Measurements from ENCODE around the gene RAPGEF1.
"Not testable (repeated sequence)": the region's sequence is repeated elsewhere in the genome, so short reads cannot be mapped to it uniquely, and the experiment has no call there.

Gene RAPGEF1

DNA sequence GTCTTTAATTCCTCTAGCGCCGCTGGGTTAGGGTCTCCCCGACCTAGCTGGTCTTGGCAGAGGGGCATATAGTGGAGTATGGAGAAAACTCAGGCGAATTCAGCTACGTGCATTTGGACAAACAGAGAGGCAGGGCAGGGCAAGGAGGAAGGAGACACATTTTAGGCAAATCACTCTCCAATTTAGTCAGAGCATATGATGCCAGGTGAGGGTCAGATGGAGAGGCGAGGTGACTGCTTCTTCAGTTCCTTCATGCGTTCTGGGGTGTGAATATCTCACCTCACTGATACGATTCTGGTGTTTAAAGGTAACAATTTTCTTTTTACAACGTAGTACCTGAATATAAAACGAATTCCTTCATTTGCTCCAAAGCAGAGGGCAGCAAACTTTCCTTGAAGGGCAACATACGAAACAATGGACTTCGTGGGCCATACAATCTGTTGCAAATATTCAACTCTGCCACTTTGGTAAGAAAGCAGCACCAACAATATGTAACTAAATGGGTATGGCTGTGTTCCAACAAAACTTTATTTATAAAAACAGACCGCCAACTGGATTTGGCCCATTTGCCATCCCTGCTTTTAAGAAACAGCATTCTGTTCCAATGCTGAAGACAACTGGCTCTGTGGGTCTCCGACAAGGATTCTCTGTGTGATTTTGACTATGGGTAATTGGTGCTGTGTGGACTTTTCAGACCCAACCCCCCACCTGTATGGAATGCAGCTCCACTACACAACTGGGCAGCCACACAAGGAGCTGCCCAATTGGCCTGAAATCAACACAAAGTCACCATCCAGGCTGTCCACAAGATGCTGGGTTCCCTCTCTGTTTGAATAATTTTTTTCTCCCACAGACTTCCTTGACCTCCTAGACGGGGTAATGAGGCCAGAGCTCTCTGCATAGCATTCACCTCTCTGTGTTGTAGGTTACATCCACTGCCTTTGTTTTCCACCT, 53.8 kb downstream of the RAPGEF1 start:
- FAIRE-seq, result no peak

DNA sequence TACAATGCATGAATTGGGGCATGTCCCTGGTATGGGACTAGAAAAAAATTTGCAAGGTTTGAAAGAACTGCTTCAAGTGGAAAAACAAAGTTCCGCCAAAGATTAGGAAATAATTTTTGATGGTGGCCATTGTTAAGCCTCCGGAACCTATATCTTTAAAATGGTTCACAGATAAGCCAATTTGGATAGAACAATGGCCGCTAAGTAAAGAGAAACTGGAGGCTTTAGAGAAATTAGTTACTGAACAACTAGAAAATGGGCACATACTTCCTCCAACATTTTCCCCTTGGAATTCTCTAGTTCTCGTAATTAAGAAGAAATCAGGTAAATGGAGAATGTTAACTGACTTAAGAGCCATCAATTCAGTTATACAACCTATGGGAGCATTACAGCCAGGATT, 56.8 kb downstream of the RAPGEF1 start:
- not testable (repeated sequence) for FAIRE-seq

DNA sequence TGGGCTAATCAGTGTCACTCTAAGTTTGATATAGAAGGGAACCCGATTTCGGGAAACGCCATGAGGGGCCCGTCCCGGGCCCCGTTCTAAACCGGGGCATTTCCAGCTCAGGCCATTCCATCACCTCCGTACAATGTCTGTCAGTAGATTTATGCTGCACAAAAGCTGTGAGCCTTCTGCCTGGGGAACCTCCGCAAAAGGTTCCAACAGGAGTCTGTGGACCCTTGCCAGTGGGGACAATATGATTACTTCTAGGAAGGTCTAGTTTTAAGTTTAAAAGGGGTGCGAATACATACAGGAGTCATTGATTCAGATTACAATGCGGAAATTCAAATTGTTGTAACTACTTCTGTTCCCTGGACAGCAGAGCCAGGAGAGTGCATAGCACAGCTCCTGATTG, 57.6 kb downstream of the RAPGEF1 start:
- no peak for FAIRE-seq

DNA sequence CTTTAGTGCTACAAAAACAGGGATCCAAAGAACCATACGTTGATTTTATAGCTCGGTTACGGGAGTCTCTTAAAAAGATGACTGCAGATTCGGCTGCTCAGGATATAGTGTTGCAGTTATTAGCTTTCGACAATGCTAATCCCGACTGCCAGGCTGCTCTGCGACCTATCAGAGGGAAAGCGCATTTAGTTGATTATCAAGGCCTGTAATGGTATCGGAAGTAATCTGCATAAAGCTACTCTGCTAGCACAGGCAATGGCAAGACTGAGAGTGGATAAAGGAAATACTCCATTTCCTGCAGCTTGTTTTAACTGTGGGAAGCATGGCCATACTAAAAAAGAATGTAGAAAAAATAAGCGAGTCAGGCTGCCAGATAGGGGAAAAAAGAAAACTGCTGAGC, 58.0 kb downstream of the RAPGEF1 start:
- not testable (repeated sequence) for FAIRE-seq

DNA sequence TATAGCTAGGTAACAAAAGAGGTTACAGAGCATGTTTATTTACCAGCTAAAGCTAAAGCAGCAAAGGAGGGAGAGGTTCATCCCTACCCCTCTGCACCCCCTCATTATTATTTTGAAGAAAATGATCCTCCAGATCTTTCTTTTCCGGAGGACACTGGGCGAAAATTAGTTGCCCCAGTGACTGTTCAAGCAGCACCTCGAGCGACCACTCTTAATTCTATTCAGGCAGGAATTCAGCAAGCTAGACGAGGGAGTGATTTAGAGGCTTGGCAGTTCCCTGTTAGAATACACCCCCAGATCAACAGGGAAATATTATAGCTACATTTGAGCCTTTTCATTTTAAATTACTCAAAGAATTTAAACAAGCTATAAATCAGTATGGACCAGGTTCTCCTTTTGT, 58.8 kb downstream of the RAPGEF1 start:
- not testable (repeated sequence) for FAIRE-seq

DNA sequence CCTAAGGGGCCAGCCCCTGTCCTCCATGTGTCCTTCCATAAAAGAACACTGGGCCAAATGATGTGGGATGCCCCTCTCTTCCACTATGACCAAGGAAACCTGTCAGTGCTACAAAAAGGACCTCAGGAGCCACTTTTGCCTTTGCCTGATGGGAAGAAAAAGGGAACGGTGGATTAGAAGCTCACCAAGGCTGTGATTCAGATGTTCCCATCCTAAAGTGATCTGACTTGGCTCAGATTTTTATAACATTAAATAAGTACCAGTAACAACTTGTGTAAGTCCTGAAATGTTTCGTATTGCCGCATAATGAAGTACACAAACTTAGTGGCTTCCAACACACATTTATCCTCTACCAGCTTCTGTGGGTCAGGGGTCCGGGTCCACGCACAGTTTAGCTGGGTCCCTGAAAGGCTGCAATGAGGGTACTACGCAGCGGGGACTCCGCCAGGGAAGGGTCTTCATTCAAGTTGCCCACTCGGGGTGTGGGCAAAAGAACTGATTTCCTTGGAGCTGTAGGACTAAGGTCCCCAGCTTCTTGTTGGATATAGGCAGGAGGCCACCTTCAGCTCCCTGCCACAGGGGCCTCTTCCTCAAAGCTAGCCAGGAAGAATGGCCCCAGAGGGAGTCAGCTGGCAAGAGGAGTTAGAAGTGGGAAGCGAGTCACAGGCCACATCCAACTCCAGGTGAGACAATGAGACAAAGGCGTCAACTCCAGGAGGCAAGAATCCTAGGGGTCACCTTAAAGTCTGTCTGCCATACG, 60.4 kb downstream of the RAPGEF1 start:
- no peak for FAIRE-seq

DNA sequence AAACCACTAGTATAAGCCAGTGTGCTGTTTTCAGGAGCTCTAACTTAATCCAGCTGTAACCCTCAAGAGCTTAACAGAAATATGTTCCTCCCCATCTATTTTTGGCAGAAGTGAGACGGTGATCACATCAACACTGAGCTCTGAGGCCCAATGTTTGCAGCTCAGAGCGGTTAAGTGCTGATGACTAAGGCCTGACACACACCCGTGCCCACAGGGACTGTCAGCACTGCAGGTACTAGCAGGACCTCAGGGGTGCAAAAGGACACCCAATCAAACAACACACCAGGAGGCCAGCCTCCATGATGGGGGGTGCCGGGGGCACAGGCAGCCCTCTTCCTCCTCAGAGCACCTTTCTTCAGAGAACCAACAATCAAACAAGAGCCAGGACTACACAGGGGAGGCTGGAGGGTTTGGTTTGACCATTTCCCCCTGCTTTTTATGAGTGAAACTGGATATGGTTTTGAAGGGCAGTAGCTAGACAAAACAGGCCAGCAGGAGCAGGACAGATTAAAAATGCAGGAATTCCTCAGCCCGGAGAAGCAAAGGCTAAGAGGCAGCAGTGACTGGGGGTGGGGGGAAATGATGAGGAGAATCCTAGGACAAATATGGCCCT, 61.3 kb downstream of the RAPGEF1 start:
- no peak for FAIRE-seq

DNA sequence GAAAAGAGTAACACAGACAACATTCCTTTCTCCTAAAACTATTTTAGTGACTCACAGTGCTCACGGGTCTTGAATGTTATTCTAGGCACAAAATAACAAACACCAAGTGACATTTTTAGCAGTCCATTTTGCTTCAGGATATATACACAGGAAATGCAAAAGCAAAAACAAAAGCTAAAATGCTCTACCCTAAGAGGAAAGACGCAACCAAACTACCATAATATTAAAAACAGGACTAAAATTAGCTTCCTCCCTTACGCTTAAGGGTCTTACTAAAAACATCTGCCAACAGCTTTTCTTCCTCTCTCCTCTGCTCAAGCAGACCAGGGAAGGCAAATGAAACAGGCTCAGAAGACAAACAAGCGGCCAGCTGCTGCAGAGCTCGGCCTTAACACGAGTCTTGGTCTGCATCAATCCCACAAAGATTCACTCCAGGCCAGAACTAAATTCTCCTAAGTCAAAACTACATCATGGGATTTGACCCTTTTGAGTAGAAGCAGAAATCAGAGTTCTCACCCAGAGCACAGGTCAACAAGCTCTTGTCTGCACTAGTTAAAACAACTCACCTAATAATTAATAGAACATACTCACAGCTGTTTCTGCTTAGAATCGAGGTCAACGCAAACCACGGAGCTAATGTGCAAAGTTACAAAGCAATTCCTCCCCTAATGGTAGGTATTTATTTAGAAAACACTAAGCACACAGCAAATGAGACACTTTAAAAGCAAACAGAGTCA, 62.3 kb downstream of the RAPGEF1 start:
- FAIRE-seq, result no peak

DNA sequence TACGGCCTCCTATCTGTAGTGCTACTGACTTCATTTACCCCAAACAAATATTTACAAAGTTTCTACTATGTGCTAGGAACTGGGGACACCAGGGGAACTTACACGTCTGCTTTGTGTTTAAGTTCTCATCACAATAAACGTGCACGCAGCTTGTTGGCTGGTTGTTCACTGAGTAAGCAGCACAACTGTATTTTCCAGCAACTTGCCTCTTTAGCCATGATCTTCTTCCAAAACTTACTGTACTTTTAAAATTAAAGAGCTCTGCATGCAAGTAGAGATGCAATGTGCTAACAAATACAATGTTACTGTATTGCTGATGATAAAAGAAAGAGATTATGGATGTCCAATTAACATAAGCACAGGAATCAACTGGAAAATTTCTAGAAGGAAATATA, 62.8 kb downstream of the RAPGEF1 start:
- FAIRE-seq, result no peak

DNA sequence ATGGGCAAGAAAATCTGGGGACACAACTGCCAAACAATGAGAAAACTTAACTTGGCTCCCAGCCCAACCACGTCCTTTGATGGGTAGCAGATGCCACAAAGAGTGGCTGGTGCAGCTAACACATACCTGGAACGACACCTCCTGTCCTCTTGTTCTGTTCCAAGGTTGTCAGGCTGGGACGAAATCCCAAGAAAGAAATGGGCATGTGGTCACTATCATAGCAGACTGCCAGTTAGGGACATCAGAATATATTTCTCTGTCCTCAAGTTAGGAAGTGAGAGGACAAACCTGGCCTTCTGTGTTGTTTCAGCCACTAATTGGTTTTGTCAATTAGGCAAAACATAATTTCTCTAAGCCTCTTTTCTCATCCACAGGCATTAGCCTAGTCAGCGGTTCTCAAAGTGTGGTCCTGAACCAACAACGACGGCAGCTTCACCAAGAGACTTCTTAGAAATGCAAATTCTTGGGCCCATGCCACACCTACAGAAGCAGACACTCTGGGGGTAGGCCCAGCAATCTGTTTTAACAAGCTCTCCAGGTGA, 63.4 kb downstream of the RAPGEF1 start:
- no peak for FAIRE-seq

DNA sequence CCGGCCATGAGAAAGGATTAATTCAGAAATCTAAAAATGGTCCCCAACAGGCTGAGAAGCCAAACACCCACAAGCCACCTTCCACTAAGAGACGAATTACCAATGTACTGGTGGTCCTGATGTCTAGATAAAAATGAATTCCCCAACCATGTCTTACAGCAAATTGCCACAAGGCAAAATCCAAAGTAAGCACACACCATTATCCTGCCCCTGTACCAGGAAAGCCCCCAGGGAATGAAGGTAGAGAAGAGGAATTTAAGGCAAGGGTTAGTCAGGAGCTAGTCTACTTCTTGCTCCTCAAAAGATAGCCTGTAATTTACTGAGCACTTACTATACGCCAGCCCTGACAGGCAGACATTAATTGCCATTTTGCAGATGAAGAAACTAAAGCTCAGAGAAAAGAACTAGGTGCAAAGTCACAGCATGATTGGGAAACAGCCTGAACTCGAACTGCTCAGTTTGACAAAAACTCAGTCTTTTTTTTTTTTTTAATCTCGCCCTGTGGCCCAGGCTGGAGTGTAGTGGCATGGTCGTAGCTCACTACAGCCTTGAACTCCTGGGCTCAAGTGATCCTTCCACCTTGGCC, 64.3 kb downstream of the RAPGEF1 start:
- no peak for FAIRE-seq

DNA sequence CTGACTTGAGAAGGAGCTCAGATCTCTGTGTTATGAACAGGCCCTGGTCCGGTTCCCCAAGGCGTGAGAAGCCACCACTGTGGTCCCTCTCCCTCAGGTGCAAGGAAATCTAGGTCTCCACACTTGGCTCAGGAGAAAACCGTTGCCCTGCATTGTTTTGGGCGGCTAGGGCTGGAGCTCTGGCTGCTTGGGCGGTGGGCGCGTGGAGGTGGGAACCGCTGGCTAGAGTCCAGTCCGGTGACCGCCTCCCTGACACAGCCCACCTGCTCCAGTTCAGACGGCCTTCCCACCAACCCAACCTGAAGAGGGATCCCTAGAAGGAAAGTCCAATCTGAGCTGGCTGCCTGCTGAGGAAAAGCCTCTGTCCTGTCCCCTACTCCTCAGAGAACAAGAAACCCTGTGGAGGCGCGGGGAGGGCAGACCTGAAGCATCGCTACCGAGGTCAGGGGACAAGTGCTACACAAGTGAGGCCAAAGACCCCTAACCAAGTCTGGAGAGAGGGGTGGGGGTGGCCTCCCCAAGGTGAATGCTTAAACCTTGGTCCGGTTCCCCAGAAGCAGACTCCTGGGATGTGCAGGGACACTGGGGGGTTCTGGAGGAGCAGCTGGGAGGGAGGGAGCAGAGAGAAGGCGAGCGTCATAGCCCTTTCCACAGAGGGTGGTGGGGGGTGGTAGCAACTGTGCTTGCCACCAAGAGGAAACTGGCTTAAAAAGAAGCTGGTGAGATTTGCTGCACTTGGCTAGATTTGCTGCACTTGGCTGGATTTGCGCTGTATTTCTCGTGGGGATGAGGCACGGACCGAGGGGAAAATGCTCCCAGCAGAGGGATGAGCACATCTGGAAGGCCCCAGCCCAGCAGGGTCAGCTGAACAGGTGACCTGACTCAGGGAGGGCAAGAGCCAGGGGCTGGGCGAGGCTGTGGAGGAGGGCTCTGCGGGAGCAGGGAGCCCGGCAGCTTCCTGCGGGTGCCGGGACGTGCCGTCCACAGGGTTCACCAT, 65.2 kb downstream of the RAPGEF1 start:
- no peak for FAIRE-seq

DNA sequence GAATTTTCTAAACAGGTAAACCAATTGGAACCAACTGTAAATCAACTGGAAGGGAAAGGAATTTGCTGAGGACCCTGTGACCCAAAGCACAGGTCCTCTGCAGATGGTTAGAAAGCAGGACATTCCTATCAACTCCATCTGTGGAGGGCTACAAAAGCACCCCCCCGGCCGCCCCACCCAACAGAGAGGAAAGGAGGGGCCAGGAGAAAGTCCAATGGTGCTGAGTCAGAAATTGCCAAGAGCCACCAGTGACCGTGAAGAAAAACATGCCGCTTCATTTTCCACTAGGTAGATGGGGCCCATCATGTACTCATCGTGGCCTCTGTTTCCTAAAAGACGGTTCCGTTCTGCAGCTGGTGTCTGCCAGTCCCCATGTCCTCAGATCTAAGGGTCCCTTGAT, 66.3 kb downstream of the RAPGEF1 start:
- FAIRE-seq, result no peak

DNA sequence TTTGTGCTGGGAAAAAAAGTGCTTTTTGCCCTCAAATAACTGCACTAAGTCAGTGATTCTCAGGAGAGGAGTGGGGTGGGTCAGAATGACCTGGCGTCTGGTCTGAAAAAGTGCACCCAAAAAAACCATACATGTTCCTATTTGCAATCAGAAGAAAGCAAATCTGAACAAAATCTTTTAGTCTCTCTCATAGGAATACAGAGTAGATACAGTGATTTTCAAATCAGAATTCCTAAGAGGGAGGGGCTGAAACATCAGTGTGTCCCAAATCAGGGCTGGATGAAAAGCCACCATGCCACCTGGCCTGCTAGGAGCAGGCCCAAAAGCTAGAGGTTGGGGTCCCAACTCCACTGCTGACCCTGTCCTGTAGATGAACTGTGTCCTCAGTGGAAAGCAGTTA, 66.8 kb downstream of the RAPGEF1 start:
- no peak for FAIRE-seq

DNA sequence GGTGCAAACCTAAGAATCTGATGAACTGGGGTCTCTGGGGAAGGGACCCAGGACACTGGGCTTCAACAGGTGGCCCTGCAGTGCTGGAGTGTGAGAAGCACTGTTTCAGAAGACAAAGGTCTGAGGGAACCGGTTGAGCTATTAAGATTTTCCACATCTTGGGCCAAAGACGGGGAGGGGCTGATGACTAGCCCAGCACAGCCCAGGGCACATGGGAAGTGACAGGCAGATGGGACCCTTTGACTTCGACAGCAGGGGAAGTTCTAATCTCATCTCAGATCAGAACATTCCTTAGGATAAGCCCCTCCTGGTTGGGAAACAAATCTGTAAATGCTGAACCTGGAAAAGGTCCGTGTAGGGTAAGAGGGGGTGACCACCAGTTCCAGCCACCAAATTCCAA, 67.4 kb downstream of the RAPGEF1 start:
- FAIRE-seq, result no peak

DNA sequence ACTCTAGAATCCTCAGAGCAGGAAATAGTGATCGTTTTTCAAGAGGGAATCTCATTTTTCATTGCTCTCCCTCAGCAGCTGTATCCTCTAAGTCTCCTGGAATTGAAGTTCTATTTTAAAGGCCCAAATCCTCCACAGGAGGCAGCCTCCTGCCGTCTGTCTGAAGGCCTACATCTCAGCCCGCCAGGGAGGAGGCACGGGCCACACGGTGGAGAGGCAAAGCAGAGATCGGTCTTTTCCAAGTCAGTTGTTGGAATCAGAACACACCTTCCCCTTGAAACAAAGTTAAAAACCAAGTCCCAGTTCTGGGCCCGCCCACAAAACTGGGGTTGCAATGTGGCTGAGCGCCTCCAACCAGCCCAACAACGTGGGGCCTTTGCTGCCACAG, 68.7 kb downstream of the RAPGEF1 start:
- FAIRE-seq, result no peak

DNA sequence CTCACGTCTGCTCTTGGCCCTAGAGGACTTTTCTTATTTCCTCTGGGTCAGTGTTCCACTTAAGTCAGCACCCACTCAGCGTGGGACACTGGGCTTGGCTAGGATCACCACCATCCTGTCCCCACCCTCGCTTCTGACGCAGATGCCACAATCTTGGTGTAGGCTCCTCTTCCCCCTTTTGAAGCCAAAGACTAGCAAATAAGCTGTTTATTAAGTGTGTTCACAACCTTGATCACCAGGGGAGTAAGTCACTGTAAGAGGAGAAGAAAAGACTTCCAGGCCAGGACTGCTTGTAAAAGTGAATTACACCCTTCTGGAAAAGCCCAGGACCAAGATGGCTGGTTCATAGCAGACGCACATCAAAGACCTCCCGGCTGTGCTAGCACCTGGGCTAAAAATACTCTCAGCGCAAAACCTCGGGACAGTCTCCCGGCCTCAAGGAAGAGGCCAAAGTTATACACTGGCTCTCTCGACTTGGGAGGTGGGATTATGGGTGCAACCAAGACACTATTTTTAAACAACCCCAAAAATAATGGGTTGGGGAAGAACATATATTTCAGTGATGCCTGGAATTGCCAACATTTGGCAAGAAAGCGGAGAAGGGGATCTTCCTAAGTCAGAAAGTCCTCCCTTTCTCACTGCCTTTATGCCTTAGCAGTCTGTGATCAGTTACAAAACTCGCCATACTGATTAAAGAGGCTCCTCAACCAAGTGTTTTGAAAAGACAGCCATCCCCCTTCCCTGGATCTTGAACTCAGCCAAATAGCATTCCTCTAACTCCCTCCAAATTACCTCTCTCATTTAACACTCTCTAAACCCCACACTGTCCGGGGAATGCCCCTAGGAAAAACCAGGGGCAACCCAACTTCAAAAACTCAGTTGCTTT, 69.4 kb downstream of the RAPGEF1 start:
- FAIRE-seq, result no peak

DNA sequence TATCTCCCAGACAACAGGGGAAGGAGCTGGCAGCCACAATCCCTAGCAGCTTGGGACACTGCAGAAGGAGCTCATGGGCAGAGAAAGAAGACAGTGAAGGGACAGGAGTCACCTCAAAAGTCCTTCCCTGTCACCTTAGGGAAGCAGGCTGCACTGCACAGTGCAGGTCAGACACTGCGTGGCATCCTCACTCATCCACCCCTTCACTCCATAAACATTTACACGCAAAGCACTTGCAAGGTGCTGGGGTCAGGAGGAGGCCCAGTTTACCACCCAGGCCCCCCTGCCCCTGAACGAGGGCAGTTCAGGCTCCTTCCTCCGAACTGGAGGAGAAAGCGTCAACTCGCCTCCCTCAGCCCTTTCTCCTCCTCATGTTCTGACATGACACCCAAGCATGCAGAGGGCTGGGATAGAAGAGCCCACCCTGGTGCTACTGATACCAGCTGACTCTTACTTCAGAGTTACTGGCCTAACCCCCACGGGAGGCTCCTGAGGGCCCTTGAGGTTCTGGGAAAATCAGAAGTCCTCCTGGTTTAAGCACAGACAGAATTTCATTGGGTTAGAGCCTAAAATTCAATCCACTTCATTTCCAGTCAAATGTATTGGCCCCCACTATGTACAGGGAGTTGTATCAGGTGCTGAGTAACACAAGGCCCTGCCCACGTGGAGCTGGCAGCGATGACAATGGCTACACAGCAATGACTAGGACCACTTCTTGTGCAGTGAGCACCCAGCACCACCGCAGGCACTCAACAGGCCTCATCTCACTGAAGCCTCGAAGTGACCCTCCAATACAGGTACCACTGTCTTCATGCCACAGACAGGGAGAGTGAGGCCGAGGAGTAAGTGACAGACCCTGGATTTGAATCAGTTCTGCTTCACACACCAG, 70.4 kb downstream of the RAPGEF1 start:
- no peak for FAIRE-seq

Data from A204.1 (cell line).